Measurements from ENCODE around the gene DOCK6. TPM values are rescaled to one million over a fixed set of nuclear protein-coding genes. Genes with fewer than 3 reads are reported as not detected.

The DOCK6 gene
- total and polyA plus RNA-seq, 10 of the 15 experiments (the other 5 are each of a cell fraction or from before 2014, with no cell fraction given) = 0.76 to 24.8 (median 4.7) TPM

- TF ChIP-seq HSF1 (IDR thresholded peaks at IDR 0.05; ENCODE audit: low read depth, low read length) (no peak), MLLT1 (IDR thresholded peaks at IDR 0.05) (no peak), PML (IDR thresholded peaks at IDR 0.05; ENCODE audit: low read length) (no peak)
Observed at GRCh38 chr19:11200931-11201330, 61.4 kb downstream of the DOCK6 start (continued).

- no peak overlapping the region for H3K9ac ChIP-seq (ENCODE audit: control insufficient read depth, insufficient read depth, low read length)
- no peaks in the 10 kb centered on the region for H3K36me3 ChIP-seq (ENCODE audit: control insufficient read depth in 2 of 2, insufficient read depth in 2 of 2, low read length in 1 of 2)
- peaks cover 3% of the 10 kb centered on the region for H3K79me2 ChIP-seq (ENCODE audit: control insufficient read depth, insufficient read depth, low read length)
- FAIRE-seq (no peak), ATAC-seq (no peak), DNase-seq (ENCODE audit: low read depth, low spot score) (no peak)
- H3K27me3 ChIP-seq (replicated peaks in 1 of 2; ENCODE audit: control insufficient read depth in 2 of 2, insufficient read depth in 2 of 2, low read length in 1 of 2) = no peaks in the 10 kb centered on the region
- no peak overlapping the region for H3K4me3 ChIP-seq
- WGBS (ENCODE audit: insufficient coverage, insufficient replicate concordance, low lambda C conversion rate, missing lambda C conversion rate) = 75% methylated on average over 14 of the region's 15 CpGs
- ChIA-PET POLR2A (no interaction called here), CTCF (interaction anchor here (0.6 kb wide), 1 partner anchor 86 kb away, joined by 3 read pairs; no protein-coding TSS in a partner anchor), SMC1A (ENCODE audit: uncharacterized antibody, unreplicated experiment) (no interaction called here), RAD21 (ENCODE audit: unreplicated experiment) (no interaction called here)
- H3K4me2 ChIP-seq (ENCODE audit: control insufficient read depth, insufficient read depth) = no peak overlapping the region
- no peak overlapping the region for H2AFZ ChIP-seq (ENCODE audit: control insufficient read depth, low read depth, low read length)
- H4K20me1 ChIP-seq (ENCODE audit: control insufficient read depth, insufficient read depth) = no peaks in the 10 kb centered on the region
- H3K4me1 ChIP-seq (ENCODE audit: control insufficient read depth, insufficient read depth, low read length) = peaks cover 11% of the 10 kb centered on the region
- intact Hi-C loops (cut with micrococcal nuclease; ENCODE audit: unreplicated experiment) = loop anchor here (5.0 kb wide), 2 partner anchors 163 to 263 kb away; no protein-coding TSS in a partner anchor
- no peak overlapping the region for H3K27ac ChIP-seq (ENCODE audit: control insufficient read depth, insufficient read depth)
- BruUV-seq (replicated peaks) = no TSS peak
- in situ Hi-C loops (cut with MboI) = loop anchor here (5.0 kb wide), 1 partner anchor 163 kb away; no protein-coding TSS in a partner anchor
- TF ChIP-seq REST (IDR thresholded peaks at IDR 0.05; ENCODE audit: low read depth, low read length) = no peak
- TF ChIP-seq NR2C1 (IDR thresholded peaks at IDR 0.05) = no peak
- TF ChIP-seq SIX5 (IDR thresholded peaks at IDR 0.05; ENCODE audit: low read depth, low read length, severe bottlenecking) = no peak
- TF ChIP-seq MEF2A (IDR thresholded peaks at IDR 0.05; ENCODE audit: insufficient read depth, low read depth, low read length) = no peak
- no peak for TF ChIP-seq FOXM1 (IDR thresholded peaks at IDR 0.05; ENCODE audit: low read depth, low read length)
- no peak for TF ChIP-seq CHD4 (IDR thresholded peaks at IDR 0.05)
- TF ChIP-seq CBFB (IDR thresholded peaks at IDR 0.05; ENCODE audit: low read depth) = no peak
- no peak for TF ChIP-seq ZNF24 (IDR thresholded peaks at IDR 0.05)
- no peak for TF ChIP-seq POLR2AphosphoS2 (IDR thresholded peaks at IDR 0.05; ENCODE audit: low read depth, low read length)
- TF ChIP-seq TBL1XR1 (IDR thresholded peaks at IDR 0.05; ENCODE audit: low read depth, low read length) = no peak
- TF ChIP-seq BRCA1 (IDR thresholded peaks at IDR 0.05; ENCODE audit: low read depth, low read length) = no peak
- no peaks in the 10 kb centered on the region for H3K9me3 ChIP-seq (replicated peaks; ENCODE audit: control insufficient read depth, insufficient read depth, low read length)
Observed at GRCh38 chr19:11200015-11200574, 62.2 kb downstream of the DOCK6 start.
